NCI-H510A treated with DMSO at 0.1 percent for 48 hours (cell line): Measurements from ENCODE around the gene TMTC2.

Experiments
- DNase-seq: peaks from one replicate; lab custom pipeline; 2025; lab: John Stamatoyannopoulos, UW

TMTC2 gene

DNA sequence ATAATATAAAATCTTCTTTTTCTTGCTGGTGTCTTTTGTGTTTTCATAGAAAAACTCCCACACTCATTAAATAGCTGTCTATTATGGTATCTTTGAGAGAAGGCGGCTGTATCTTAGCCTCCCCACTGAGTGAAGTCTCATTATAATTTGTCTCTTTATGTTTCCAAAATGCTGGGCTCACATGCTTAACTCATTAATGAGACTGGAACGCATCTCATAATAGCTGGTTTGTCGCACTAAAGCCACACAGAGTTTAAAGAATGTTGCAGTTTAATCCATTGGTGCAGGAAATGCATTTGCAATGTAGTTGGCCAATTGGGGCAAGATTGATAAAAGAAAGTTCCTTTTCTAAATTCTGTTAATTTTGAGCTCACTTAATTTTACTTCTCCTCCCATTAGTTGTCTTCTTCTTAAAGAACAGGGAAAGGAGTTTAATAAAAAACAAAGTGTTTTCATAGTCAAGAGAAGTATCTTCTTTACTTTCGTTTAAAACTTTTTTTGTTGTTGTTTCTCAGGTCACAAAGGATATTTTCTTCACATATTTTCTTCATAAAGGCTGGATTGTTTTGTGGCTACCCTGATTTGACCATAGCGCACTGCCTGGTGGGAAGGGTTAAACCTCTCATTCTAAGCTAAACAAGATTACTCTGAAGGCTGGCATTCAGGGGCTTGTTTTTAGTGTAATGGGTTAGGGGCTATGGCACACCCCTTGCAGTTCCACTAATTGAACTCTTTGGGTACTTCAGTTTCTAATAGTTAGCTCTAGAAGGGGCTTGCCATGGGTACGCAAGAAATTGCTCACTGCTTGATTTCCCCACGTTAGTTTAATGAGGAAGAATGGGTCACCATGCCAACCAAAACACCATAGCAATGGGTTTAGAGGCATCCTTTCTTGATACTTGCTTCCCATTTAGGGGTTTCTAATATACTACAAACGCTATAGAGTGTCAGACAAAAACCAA is 197.0 kb downstream of the TMTC2 start:
- no peak for DNase-seq

- DNase-seq = no peak
These were observed 200.1 kb downstream of the TMTC2 start for GRCh38 chr12:82886671-82887340.

DNA sequence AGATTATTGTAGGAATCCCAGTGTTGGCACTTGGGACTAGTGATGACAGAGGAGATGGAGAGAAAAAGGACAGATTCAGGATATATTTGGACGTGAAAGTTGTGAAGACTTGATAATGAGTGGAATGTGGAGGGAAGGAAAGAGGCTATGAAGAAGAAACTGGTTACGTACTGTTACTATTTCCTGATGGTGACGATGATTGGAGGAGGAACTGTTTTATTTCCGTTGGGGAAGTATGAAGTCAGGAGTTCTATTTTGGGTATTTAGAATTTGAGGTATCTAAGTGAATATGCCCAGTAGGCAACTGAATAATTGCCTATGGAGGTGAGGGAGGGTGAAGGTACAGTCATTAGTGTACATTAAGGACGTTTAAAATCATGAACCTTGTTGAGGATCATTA is 207.2 kb downstream of the TMTC2 start:
- DNase-seq = no peak

DNA sequence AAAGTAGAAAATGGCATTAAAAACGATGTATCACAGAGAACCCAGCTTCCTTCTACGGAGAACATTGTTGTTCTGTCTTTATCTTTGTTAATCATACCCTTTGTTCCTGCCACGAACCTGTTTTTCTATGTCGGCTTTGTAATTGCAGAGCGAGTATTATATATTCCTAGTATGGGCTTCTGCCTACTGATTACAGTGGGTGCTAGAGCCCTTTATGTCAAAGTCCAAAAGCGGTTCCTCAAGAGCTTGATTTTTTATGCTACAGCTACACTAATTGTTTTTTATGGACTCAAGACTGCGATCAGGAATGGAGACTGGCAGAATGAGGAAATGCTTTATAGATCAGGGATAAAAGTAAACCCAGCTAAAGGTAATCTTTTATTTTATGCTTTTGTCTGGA is 209.6 kb downstream of the TMTC2 start:
- DNase-seq = no peak

GRCh38 chr12:82896979-82897378 is 210.3 kb downstream of the TMTC2 start:
- no peak for DNase-seq

DNA sequence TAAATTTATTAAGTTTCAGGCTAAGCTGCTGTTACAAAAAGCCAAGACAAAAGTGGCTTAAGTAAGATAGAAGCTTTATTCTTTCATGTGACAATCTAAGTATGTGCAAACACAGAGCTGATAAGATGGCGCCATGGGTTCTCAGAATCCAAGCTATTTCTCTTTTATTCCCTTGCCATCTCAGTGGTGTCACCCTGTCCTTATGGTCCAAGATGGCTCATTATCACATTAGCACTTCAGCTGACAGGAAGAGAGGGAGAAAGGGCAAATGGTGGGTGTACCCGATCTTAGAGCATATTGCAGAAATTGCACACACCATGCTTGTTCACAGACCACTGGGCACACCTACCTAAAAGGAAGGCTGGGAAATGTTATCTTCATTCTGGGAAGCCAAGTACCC is 211.7 kb downstream of the TMTC2 start:
- DNase-seq = no peak

DNA sequence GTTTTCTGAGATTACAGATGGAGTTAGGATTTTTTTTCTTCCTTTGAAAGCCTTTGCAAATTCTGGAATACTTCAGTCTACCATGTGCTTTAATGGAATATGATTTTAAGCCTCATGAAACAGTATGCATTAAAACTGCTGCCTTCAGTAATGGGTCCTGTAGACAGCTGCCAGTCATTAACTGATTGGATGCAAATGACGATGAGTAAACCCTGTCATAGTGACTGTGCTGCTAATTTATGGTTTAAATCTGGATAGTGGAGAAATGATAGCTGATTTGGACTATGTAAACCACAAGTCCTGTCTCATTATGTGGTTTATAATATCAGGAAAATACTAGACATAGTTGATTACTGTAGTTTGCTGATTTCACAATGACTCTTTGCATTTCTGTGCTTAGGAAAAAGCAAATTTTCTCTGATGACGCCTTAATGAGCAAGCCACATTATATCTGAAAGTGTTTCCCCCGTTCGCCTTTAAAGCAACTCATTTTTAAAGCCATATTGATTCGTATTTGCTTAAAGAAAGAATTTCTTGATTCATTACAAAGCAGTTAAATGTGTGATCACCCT is 217.6 kb downstream of the TMTC2 start:
- no peak for DNase-seq

DNA sequence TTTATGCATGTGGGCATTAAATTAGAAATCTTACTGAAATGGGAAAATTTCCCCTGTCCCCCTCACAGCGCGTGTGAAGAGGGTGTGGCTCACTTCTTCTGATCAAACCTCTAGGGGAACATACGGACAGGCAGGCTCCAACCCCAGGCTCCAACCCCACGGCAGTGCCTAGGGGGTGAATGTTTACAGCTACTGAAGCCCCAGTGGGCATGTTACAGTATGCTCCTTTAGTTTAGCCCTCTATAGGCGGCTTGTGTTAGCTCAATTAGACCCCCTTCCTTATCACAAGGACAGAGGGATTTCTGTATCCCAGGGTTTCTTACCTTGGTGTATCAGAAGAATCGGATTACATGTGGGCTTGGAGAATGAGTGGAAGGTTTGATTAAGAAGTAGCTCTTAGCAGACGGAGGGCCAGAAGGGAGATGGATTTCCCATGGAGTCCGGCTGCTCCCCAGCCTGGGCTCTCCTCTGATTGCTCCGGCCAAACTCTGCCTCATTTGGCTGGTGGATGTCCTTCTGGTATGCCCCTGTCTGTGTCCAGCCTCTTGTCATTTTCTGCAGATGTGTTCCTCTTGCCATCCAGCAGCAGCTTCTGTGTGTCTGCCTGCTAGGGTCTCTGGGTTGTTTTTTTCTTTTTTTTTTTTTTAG is 223.7 kb downstream of the TMTC2 start:
- no peak for DNase-seq

- no peak for DNase-seq
These were observed 225.7 kb downstream of the TMTC2 start for GRCh38 chr12:82912406-82912805.

GRCh38 chr12:82919388-82920054 is 232.8 kb downstream of the TMTC2 start:
- DNase-seq = no peak

- no peak for DNase-seq
These were observed 237.2 kb downstream of the TMTC2 start for GRCh38 chr12:82923935-82924334.

DNA sequence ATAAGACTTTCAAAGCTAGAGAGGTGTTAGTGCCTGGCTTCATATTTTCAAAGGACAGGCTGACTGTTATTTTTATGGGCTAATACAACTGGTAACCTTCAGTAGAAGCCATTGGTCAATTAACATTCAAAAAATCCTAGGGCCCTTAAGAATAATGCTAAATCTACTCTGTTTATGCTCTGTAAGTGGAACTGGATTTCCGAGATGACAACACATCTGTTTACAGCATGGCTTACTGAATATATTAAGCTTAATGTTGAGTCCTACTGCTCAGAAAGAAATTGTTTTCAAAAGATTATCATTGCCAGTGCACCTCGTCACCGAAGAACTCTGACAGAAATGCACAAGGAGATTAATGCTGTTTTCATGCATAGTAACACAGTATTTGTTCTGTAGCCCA is 239.9 kb downstream of the TMTC2 start:
- no peak for DNase-seq

DNA sequence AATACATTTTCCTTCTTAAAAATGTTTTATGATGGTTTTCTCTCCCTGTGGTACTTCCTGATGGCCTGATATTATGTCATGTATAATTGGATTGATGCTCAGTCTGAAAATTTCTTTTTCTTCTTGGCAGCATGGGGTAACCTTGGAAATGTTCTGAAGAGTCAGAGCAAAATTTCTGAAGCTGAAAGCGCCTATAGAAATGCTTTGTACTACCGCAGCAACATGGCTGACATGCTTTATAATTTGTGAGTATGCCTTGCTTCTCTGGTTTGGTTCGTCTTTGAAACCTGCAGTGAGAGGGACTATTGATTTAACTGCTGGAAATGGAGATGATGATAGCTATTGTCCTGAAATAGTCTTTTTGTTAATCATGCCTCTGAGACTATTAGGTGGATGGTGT is 243.6 kb downstream of the TMTC2 start:
- no peak for DNase-seq

DNA sequence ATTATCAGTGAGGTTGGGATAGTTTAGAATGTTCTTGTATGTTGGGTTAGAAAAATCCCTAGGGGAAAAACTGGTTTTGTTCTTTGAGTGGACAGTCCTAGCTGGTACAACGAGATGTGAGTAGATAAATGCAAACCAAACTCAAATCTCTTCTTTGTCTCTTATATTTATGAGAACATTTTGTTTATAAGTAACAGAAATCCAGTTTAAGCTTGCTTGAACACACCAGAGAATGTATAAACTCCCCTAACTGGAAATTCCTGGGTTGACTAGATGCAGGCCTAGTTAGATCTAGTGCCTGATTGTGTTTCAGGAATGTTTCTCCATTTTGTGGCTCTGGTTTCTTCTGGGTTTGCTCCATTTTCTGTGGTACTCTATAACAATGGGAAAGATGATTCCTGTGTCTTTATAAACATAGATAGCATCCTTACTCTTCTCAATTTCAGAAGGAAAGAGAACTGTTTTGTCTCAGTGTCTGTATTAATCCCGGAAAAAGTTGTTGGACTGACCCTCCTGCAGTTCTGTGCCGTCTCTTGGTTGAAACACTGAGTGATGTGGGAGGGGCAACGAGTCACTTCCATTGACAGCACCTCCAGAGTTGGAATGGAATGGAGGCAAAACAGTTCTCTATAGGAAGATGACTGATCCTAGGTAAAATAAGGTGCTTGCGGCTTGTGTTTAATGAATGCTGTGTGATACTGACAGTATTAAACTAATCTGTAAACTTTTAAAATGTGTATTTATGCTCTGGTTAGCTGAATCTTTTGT is 244.8 kb downstream of the TMTC2 start:
- DNase-seq = no peak

- no peak for DNase-seq
These were observed 250.4 kb downstream of the TMTC2 start for GRCh38 chr12:82937151-82937550.

DNA sequence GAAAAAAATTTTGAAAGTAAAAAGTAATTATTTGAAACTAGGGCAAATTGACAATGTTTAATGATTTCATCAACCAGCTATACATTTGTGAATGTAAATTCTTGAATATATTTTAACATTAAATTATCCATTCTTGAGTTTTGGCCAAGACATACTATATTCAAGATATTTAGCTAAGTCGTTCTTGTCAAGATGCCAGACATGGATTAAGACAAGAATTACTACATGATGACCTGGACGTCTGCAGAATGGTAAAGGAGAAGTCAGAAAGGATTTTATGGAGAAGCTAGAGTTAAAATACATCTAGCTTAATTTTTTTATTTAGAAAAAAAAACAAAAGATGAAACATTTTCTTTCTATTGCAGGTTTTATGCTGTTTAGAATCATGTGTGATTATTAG is 255.8 kb downstream of the TMTC2 start:
- no peak for DNase-seq

GRCh38 chr12:82942991-82943401 is 256.3 kb downstream of the TMTC2 start:
- DNase-seq = no peak

DNA sequence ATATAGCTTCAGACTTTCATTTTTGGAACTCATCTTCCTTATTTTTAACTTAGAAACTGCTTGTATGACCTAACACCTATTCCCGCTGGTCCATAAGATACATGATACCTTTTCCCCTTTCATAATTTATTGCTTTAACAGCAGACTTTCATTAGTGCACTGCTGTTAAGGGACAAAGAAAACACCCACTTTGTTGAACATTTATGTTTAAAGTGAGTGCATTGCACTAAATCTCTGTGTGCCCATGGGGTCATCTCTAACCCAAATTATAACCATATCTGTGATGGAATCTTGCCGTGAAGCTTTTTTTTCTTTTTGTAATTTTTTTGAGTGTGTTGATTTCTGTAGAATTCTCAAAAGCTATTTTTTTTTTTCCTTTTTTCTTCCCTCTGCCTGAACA is 261.8 kb downstream of the TMTC2 start:
- DNase-seq = no peak

- DNase-seq = no peak
These were observed 263.6 kb downstream of the TMTC2 start for GRCh38 chr12:82950356-82950755.

DNA sequence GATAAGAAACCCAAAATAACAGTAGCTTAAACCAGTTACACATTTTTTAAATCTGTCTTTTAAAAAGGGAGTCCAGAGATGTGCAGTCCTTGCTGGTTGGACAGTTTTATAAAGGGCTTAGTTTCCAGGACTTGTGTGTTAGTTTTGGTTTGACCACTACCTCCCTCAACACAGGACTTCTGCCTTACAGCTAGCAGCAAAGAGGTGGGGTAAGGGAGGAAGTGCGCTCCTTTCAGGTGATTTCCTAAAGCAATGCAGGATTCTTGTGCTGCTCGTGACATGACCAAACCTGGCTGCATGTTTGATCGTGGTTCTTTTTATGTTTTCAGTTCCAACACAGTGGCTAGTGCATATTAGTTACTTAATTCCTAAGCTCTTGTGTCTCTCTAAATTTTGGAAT is 266.2 kb downstream of the TMTC2 start:
- no peak for DNase-seq

DNA sequence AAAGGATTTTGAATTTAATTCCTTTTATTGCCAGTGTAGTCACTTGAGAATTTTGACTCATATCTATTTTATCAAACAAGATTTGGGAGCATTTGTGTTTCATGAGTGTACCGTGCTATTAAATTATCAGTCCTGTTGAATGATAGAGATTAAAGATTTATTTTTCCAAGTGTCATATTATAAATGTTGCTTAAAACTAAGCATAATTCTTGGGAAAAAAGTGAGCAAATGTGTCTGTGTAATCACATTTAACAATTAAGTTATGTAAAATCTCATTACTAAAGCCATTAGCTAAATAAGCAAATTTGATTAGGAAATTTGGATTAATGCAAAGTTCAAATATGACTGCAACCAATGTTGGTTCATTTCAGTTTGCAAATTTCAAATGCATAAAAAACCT is 266.7 kb downstream of the TMTC2 start:
- DNase-seq = no peak
